ENCODE measurements around the gene HM13.
"Not testable (repeated sequence)": the region's sequence is repeated elsewhere in the genome, so short reads cannot be mapped to it uniquely, and the experiment has no call there.

HM13 gene

DNA sequence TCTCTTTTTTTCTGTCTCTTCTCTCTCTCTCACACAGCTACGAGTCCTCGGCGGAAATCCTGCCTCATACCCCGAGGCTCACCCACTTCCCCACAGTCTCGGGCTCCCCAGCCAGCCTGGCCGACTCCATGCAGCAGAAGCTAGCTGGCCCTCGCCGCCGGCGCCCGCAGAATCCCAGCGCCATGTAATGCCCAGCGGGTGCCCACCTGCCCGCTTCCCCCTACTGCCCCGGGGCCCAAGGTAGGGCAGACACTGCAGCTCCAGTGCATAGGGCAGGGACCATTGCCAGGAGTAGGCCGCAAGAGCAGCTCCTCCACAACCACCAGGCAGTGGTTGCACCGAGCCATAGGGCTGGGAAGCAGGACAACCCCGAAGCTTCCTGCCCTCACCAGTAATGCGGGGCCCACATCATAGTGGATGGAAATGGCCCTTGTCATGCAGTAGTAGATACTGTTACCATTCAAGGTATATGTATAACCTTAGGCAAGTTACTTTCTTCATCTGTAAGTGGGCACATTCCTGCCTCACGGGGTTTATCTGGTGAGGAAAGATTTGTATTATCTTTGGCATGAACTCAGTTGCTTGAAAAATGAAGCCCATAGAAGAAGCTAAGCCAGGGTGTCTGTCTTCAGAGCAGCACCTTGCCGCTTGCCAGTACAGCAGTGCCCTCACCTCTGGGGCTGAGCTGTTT, 53.9 kb downstream of the HM13 start:
- DNase-seq: no peak

DNA sequence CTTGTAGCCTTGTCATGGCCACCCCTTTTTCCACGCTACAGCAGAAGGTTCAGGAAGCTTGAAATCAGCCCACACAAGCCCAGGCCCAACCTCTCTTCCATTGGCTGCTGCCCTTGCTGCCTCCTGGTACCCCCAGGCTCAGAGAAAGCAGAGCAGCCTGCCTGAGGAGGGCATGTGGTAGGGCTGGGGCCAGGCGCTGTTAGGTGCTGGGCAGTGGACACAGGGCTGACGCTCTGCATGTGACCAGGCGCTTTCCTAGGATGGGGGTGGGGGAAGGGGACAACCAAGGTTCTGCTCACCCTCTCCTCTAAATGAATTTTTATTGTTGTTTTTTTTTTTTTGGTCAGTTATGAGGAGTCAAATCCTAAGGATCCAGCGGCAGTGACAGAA, 54.5 kb downstream of the HM13 start:
- DNase-seq: no peak

DNA sequence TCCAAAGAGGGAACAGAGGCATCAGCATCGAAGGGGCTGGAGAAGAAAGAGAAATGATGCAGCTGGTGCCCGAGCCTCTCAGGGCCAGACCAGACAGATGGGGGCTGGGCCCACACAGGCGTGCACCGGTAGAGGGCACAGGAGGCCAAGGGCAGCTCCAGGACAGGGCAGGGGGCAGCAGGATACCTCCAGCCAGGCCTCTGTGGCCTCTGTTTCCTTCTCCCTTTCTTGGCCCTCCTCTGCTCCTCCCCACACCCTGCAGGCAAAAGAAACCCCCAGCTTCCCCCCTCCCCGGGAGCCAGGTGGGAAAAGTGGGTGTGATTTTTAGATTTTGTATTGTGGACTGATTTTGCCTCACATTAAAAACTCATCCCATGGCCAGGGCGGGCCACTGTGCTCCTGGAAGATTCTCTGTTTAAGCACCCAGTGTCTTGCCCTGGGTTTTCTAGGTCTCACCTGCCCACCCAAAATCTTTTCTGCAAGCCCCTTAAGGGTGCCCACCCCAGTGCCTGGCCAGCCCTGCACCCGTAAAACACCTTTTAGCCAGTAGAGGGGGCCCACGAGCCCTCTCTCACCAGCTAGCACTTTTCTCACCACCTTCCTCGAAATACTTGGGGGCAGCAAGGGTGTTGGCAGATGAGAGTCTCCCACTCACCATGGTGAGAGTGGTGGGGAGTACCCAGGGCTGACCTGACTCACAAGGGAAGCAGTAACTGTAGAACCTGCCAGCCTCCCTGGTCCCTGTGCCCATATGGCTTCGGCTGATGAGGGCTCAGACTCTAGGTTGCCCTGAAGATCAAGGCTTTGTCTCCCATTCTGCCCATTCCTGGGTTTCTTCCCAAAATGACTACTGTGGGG, 55.1 kb downstream of the HM13 start:
- DNase-seq: no peak

DNA sequence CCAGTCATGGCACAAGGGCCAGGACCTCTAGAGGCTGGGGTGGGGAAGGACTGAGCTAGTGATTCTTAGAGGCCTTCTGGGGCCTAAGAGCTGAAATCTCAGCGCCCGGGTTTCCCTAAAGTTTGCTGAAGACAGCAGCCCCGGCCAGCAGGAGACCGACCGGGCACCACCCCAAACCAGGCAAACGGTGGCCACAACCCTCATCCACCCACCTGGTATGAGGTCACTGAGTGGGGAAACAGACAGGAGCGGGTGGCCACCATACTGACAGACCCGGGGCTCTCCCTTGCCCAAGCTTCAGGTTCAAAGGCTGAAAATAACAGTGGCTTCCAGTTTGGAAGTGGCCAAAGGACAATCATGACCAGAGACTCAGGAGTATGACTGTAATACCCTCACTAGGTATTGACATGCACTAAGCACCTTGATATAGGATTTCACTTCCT, 55.8 kb downstream of the HM13 start:
- no peak for DNase-seq

DNA sequence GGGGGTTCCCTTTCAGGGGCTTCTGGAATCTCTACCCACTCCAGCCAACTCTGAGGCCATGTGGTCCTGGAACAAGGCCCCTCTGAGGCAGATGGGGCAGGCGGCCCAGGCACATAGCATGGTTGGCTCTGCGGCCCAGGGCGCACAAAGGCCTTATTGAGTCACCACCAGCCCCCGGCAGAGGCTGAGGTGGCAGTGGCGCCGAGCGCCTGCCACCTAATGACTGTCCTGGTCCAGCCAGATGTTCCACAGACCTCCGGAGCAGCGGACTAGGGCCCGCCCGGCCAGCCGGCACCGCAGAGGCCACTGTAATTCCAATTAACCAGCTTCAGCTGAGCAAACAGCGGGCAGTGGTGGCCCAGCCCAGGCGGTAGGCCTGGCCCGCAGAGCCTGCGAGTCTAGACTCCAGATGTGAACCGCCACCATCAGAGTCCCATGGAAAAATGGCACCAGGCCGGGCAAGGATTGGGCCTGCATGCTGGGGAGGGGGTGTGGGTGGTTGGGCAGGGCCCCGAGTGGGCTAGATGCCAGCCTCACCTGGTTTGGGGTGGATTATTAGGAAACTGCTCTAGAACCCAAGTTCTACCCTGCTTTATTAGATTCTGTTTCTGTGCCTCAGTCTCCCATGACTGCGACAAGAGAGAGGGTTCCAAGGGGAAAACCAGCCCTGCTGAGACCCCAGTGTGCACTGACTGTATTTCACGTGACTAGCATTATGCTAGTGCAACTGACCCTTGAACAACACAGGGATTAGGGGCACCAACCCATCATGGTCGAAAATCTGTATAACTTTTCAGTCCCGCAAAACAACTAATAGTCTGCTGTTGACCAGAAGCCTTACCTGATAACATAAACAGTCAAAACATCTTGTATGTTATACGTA, 56.7 kb downstream of the HM13 start:
- no peak for DNase-seq

DNA sequence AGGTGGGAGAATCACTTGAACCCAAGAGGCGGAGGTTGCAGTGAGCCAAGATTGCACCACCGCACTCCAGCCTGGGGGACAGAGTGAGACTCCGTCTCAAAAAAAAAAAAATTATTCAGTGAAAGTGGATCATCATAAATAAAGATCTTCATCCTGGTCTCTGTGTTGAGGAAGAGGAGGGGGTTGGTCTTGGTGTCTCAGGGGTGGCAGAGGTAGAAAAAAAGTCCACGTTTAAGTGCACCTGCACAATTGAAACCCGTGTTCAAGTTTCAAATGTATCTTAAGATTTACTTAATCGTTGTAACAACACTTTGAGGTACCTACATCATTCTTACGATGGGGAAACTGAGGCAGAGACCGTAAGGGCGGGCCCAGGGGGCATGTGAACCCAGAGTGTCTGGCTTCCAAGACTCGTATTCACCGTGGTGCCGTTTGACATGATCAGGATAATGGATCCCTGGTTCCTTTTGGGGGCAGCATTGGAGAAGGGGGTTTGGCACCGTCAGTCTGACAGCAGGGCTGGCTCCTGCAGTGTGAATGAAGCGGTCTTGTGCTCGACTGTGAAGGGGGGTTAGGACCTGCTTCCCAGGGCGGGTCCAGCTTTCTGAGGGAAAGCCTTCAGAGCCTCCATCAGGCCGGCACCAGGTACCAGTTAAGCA, 57.9 kb downstream of the HM13 start:
- no peak for DNase-seq

DNA sequence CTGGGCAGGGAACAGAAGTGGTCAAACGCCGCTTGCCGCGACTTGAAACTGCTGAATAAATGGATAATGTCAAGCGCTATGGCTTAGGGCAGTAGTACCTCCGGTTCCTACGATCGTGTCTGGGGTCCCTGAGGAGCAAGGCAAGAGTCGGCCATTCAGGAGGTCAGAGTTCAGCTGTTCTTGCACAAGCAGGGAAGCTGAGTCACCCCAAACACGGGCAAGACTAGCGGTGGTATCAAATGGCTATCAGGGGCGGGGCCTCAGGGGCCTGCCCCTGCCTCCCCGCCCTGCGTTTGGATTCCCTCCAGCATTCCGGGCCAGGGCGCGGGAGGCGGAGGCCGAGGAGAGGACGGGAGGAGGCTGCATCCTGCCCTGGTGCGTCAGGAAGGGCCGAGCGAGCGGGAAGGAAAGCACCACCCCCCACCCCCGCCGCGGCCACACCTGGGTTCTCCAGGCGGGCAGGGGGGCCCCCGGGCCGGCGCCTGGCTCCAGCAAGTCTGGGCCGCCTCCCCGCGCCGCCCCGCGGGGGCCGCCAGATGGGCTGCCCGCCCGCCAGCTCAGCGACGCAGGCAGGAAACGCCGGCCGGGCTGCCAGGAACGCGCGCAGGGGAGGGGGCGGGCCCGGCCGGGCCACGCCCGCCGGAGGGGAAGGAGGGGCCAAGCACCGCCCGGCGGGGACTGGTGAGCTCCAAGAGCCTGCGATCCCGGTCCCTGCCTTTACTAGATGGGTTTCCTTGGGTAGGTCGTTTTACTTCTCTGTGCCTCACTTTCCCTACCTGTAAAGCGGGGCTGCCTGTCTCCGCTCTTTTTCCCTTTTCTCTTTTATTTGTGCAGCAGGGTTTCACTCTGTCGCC, 58.7 kb downstream of the HM13 start:
- peak; percentile 95 for DNase-seq

DNA sequence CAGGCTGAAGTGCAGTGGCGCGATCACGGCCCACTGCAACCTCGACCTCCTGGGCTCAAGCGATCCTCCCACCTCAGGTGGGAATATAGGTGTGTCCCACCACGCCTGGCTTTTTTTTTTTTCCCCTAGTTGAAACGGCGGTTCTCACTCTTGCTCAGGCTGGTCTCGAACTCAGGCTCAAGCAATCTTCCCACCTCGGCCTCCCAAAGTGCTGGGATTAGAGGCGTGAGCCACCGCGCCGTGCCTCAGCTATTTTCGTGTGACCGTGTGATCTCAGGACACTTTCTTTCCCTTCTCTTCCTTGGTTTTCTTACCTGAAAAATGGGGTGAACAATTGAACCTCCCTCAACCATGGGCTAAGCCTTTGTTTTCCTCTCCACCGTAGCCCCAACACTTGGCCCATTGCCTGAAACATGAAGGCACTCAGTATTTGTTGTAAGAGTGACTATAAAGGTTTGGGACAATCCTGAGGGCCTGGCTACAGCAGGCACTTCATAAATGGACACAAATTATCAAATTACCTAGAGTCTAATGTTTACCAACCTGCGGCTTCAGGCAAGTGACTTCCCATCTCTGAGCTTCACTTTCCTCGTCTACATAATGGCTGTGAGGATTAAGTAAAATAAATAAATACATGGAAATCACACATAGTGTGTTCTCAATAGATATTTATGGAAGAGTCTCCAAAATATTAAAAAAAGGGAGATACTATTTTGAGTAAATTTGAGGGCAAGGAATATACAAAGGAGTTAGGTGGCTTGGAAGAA, 59.5 kb downstream of the HM13 start:
- DNase-seq: no peak

DNA sequence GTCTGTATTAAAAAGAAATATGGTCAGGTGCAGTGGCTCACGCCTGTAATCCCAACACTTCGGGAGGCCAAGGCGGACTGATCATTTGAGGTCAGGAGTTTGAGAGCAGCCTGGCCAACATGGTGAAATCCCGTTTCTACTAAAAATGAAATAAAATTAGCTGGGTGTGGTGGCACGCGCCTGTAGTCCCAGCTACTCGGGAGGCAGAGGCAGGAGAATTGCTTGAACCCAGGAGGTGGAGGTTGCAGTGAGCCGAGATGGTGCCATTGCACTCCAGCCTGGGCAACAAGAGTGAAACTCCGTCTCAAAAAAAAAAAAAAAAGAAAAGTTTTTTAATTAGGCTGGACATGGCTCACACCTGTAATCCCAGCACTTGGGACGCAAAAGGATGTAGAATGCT, 60.7 kb downstream of the HM13 start:
- not testable (repeated sequence) for DNase-seq

DNA sequence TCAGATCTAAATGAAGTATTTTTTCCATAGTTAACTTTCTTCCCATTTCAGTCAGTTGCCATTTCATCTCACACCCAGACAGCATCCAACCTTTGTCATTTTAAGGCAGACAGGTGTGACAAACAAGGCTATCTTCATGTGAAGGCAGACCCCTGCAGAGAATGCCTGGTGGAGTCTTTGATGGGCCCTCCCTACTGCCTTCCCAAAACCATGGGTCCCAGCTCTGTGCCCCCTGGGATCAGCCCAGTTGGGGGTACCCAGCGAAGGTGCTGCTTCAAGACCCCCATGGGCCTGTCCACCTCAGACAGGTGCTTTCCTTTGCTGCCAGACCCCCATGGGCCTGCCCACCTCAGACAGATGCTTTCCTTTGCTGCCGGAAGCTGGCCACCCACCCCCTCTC, 62.5 kb downstream of the HM13 start:
- DNase-seq: no peak

DNA sequence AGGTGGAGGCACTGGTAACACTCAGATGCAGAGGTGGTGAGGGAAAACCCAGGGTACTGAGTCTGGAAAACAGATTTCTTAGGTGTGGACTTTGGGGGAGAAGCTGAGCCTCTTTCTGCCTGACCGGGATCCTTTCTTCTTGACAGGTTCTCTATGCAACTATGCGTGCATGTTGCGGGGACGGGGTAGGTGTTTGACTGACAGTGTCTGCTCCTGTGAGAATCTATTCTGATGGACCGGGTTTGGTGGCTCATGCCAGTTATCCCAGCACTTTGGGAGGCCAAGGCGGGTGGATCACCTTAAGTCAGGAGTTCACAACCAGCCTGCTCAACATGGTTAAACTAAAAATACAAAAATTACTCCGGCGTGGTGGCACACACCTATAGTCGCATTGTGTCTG, 63.0 kb downstream of the HM13 start:
- DNase-seq: no peak

DNA sequence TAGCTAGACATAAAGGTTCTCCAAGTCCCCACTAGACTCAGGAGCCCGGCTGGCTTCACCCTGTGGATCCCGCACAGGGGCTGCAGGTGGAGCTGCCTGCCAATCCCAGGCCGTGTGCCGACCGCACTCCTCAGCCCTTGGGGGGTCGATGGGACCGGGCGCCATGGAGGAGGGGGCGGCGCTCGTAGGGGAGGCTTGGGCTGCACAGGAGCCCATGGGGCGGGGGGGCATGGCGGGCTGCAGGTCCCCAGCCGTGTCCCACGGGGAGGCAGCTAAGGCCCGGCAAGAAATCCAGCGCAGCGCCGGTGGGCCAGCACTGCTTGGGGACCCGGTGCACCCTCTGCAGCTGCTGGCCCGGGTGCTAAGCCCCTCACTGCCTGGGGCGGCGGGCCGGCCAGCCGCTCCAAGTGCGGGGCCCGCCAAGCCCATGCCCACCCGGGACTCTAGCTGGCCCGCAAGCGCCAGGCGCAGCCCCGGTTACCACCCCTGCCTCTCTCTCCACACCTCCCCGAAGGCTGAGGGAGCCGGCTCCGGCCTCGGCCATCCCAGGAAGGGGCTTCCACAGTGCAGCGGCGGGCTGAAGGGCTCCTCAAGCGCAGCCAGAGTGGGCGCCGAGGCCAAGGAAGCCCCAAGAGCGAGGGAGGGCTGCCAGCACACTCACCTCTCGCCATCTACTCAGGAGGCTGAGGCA, 64.4 kb downstream of the HM13 start:
- no peak for DNase-seq

DNA sequence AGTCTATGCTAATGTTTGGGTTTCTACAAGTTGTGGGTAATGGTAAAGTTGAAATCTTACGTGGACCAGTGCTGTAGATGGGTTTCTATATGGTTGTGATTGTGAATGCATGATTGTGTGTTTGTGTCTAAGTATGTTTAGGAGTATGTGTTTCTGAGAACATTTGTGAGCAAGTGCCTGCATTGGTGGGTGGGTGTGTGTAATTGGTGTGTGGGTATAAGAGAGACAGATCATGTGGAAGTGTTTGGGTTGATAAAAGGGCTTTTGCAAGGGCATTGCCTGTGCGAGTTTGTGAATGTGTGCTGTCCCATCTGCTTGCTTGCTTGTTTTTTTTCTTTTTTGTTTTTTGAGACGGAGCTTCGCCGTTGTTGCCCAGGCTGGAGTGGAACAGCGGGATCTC, 65.0 kb downstream of the HM13 start:
- no peak for DNase-seq

DNA sequence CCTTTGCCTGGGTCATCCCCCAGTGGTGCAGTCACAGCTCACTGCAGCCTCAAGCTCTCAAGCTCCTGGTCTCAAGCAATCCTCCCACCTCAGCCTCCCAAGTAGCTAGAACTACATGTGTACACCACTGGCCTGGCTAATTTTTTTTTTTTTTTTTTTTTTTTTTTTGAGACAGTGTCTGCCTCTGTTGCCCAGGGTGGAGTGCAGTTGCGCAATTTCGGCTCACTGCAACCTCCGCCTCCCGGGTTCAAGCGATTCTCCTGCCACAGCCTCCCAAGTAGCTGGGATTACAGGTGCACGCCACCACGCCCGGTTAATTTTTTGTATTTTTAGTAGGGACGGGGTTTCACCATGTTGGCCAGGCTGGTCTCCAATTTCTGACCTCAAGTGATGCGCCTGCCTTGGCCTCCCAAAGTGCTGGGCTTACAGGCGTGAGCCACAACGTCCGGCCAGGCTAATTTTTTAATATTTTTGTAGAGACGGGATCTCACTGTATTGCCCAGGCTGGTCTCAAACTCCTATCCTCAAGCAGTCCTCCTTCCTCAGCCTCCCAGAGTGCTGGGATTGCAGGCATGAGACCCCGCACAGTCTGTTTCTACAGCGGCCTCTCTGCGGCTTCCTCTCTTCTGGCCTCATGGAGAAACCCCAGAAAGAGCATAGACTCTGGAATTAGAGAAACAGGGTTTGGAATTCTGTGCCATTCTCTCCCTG, 65.9 kb downstream of the HM13 start:
- not testable (repeated sequence) for DNase-seq

DNA sequence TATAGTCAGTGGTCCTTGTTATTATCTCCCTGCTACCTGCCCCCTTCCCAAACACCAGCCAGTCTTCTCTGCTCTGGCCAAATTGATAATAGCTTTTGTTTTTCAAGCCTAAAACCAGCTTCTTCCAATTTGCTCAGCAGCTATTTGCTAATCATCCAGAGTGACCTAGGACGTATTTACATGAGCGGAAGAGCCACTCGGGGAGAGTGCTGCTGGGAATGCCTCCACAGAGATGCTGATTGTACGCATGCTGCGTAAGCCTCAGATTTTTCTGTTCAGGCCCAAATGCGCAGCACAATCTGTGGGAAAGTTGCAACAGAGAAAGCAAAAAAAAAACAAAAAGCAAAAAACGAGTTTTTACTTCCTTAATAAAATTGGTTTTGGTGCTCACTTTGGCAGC, 66.5 kb downstream of the HM13 start:
- DNase-seq: no peak

DNA sequence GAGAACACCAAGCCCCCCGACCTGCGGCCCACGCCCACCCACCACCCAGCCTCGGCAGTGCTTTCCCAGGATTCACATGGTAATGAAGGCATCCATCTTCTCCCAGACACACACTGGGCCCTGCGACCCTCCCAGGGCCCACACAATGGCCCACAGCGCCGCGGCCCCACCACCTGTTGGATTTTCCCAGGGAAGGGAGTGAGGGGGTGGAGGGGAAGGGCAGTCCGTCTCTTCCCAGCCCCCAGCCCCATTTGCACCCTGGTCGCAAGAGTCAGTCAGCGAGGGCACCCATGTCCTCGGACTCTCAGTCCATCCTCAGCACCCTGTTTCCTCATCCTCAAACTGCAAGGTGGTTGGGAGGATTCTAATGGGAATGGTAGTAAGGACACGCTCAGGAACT, 67.1 kb downstream of the HM13 start:
- DNase-seq: no peak

DNA sequence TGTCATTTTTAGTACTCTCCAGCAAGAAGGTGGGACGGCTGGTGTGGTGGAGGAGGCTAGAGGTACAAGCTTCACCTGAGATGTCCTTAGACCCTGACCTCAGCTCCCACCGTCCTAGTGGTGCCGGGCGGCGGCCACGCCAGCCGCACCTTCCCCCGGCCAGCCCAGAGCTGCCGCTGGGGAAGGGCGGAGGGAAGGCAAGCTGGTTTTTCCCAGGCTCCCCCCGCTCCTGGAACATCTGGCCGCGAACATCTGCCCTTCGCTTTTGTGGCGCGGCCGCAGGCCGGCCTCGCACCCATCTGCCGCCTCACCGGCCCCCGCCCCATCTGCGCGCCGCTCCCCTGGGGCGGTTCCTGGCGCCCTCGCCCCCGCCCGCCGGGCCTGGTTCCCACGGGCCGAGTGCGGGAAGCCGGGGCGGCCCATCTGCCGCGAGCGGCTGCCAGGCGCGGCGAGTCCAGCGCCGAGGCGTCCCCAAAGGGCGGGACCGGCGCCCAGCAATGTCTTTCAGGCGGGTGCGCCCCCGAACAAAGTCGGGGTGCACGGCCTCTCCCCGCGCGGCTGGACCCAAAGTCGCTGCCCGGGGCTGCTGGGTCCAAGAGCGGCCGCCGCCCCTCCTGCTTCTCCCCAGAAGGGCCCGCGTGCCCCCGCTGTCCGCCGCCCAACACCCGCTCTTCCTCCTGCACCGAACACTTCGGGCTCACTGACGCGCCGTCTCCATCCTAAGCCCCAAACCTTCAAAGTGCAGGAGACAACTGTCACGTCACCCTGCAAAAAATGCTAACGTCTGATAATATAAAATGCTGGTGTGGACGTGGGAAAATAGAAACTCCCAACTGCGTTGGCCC, 73.5 kb downstream of the HM13 start:
- no peak for DNase-seq

DNA sequence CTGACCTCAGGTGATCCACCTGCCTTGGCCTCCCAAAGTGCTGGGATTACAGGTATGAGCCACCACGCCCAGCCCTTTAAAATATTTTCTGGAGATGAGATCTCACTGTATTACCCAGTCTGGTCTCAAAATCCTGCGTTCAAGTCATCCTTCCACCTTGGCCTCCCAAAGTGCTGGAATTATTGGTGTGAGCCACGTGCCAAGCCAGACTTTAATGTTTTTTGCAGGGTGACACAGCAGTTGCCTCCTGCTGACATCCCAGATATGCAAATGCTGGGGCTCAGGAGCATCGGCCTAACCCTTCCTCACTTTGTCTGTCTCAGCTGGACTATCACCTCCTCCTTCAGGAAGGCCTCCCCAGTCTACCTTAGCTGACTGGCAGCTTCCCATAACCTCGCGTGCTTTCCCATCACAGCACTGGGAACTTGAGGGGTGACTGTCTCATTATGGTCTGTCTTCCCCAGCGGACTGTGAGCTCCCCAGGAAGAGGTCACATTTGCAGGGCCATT, 76.5 kb downstream of the HM13 start:
- DNase-seq: no peak
